ENCODE measurements around the gene MLKL.
A peak's percentile ranks its signal among the peaks of the same experiment; 100 is the strongest.

Gene MLKL

DNA sequence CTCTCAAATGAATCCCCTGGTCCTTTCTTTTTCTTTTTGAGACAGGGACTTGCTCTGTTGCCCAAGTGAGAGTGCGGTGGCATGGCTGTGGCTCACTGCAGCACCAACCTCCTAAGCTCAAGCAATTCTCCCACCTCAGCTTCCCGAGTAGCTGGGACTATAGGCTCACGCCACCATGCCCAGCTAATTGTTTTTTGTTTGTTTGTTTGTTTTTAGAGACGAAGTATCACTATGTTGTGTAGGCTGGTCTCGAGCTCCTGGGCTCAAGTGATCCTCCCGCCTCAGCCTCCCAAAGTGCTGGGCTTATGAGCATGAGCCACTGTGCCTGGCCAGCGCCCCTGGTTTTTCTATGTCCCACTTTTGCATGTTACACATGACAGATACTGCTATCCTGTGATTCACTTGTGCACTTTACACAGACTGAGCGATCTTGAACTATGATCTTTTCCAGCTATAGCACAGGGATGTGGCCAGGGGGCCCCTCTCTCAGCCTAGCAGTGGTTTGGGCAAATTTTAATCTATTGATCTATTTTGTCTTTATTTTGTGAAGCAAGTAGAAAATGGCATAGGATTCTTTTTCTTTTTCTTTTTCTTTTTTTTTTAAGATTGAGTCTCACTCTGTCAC lies 31.3 kb upstream of the MLKL start:
- no peak for DNase-seq (ENCODE audit: extremely low read depth, low read depth)
- TF ChIP-seq, protein P1, sequence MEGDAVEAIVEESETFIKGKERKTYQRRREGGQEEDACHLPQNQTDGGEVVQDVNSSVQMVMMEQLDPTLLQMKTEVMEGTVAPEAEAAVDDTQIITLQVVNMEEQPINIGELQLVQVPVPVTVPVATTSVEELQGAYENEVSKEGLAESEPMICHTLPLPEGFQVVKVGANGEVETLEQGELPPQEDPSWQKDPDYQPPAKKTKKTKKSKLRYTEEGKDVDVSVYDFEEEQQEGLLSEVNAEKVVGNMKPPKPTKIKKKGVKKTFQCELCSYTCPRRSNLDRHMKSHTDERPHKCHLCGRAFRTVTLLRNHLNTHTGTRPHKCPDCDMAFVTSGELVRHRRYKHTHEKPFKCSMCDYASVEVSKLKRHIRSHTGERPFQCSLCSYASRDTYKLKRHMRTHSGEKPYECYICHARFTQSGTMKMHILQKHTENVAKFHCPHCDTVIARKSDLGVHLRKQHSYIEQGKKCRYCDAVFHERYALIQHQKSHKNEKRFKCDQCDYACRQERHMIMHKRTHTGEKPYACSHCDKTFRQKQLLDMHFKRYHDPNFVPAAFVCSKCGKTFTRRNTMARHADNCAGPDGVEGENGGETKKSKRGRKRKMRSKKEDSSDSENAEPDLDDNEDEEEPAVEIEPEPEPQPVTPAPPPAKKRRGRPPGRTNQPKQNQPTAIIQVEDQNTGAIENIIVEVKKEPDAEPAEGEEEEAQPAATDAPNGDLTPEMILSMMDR (IDR thresholded peaks at IDR 0.05; ENCODE audit: low read depth, low read length), result no peak

DNA sequence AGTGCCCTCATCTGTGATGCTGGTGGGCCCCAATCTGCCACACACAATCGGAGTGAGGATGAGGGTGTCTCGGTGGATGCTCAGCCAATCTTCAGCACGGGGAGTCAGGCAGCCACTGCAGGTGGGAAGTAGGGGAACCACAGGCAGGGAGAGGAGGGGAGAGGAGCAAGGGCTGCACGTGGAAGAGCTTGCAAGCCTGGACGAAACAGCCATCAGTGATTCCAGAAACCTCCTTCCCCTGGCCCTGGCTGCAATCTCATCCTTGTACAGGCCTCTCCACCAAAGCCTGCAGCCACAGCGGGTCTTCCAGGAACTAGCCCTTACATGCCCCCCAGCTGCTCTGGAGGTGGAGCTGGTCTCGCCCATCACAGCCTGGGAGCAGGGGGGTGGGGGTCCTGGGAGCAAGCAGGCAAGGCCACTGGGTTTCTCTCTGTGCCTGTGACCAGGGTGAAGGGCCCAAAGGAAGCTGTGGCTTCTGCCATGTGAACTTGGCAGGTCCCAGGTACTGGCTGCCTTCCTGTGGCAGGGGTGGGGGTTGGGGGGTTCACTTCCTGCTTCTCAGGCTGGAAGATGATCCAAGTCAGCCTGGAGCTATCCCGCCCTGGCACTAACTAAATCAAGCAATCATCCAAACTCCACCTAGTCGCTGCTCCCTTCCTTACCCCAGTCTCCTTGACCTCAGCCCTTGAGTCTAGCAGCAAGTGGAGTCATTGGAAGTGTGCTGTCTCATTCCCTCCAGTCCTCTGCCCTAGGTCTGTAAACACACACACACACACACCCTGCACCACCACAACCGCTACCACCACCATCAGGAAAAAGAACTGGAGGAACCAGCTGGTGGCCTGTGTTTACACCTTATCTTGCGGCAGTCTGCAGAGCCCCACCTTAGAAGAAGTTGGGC lies 29.4 kb upstream of the MLKL start:
- no peak for DNase-seq (ENCODE audit: extremely low read depth, low read depth)
- TF ChIP-seq, protein P1 (IDR thresholded peaks at IDR 0.05; ENCODE audit: low read depth, low read length), result no peak

DNA sequence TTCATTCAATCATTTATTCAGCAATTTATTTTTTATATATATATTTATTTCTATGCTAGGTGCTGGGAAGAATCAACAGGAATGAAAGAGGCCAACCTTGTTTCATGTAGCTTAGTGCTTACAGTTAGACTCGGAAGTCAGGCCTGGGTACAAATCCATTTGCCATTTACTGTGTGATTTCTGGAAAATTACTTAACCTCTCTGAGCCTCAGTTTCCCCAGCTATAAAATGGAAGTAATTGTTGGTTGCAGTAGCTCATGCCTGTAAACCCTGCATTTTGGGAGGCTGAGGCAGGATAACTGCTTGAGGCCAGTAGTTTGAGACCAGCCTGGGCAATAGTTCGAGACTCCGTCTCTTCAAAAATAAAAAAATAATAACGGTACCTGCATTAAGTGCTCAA lies 27.2 kb upstream of the MLKL start:
- TF ChIP-seq, protein P1 (IDR thresholded peaks at IDR 0.05; ENCODE audit: low read depth, low read length), result no peak
- no peak for DNase-seq (ENCODE audit: extremely low read depth, low read depth)

- TF ChIP-seq, protein P1 (IDR thresholded peaks at IDR 0.05; ENCODE audit: low read depth, low read length), result peak; percentile 18
- DNase-seq (ENCODE audit: extremely low read depth, low read depth), result no peak
Observed at GRCh38 chr16:74726716-74727115, 26.1 kb upstream of the MLKL start.

- TF ChIP-seq, protein P1 (IDR thresholded peaks at IDR 0.05; ENCODE audit: low read depth, low read length), result no peak
- no peak for DNase-seq (ENCODE audit: extremely low read depth, low read depth)
Observed at GRCh38 chr16:74725651-74726455, 25.2 kb upstream of the MLKL start.

- no peak for DNase-seq (ENCODE audit: extremely low read depth, low read depth)
- TF ChIP-seq, protein P1 (IDR thresholded peaks at IDR 0.05; ENCODE audit: low read depth, low read length), result peak; percentile 8
Observed at GRCh38 chr16:74724820-74725549, 24.3 kb upstream of the MLKL start.

Measured in AG09319 (cell line).